Hepatocyte (in vitro differentiated cells): ENCODE measurements around the gene CGGBP1.

Source experiments
- EZH2 ChIP-seq: fragments of 200-600 bp; sonication (generic); IDR thresholded peaks from 2 replicates; pipeline ENCODE4 v1.6.1; 2016; ENCODE audit warnings: antibody characterized with exemption, mild to moderate bottlenecking, borderline replicate concordance
- EZH2phosphoT487 ChIP-seq: fragments of 200-600 bp; sonication (generic); IDR thresholded peaks from one replicate; pipeline ENCODE4 v1.6.1; 2018; ENCODE audit warnings: antibody characterized with exemption, mild to moderate bottlenecking, low read depth, moderate library complexity; ENCODE audit not compliant: unreplicated experiment, severe bottlenecking
- TF ChIP-seq, protein P1 (sequence below): fragments of 200-600 bp; sonication (generic); IDR thresholded peaks from 2 replicates; pipeline ENCODE4 v1.5.1; 2016; ENCODE audit warnings: antibody characterized with exemption, mild to moderate bottlenecking; ENCODE audit not compliant: poor library complexity

GRCh38 chr3:88019024-88019423, 39.8 kb downstream of the CGGBP1 start:
- TF ChIP-seq, protein P1, sequence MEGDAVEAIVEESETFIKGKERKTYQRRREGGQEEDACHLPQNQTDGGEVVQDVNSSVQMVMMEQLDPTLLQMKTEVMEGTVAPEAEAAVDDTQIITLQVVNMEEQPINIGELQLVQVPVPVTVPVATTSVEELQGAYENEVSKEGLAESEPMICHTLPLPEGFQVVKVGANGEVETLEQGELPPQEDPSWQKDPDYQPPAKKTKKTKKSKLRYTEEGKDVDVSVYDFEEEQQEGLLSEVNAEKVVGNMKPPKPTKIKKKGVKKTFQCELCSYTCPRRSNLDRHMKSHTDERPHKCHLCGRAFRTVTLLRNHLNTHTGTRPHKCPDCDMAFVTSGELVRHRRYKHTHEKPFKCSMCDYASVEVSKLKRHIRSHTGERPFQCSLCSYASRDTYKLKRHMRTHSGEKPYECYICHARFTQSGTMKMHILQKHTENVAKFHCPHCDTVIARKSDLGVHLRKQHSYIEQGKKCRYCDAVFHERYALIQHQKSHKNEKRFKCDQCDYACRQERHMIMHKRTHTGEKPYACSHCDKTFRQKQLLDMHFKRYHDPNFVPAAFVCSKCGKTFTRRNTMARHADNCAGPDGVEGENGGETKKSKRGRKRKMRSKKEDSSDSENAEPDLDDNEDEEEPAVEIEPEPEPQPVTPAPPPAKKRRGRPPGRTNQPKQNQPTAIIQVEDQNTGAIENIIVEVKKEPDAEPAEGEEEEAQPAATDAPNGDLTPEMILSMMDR: no peak
- TF ChIP-seq EZH2: no peak
- no peak for TF ChIP-seq EZH2phosphoT487
